M059J (cell line): ENCODE results near the gene METTL1. TPM values are rescaled to one million over a fixed set of nuclear protein-coding genes. Genes with fewer than 3 reads are reported as not detected.
"Not testable (repeated sequence)": the region's sequence is repeated elsewhere in the genome, so short reads cannot be mapped to it uniquely, and the experiment has no call there.

Experiments
- DNase-seq: peaks from one replicate; pipeline ENCODE4 v3.0.0-alpha.2; 2012; ENCODE audit warnings: low read depth
- total RNA-seq: library from RNA; depleted of rRNA; stranded (reverse); fragments of >200 nt; shearing (Covaris generic); gene quantifications from 2 replicates; pipeline ENCODE4 v1.2.3, GENCODE V29; 2014; rRNA removed

The METTL1 gene
- total RNA-seq, 1 experiment from 2014 or later = 8.4 TPM

- no peak for DNase-seq
These were observed 47.6 kb downstream of the METTL1 start for GRCh38 chr12:57724003-57724935.

- DNase-seq = no peak
These were observed 48.3 kb downstream of the METTL1 start for GRCh38 chr12:57723630-57723962.

- DNase-seq = no peak
These were observed 48.9 kb downstream of the METTL1 start for GRCh38 chr12:57722716-57723629.

- DNase-seq = not testable (repeated sequence)
These were observed 49.9 kb downstream of the METTL1 start for GRCh38 chr12:57721846-57722608.

GRCh38 chr12:57720606-57721595 lies 51.0 kb downstream of the METTL1 start:
- no peak for DNase-seq

- no peak for DNase-seq
These were observed 51.9 kb downstream of the METTL1 start for GRCh38 chr12:57719777-57720605.

GRCh38 chr12:57718641-57719528 lies 53.0 kb downstream of the METTL1 start:
- no peak for DNase-seq

Other genes with a start within 250 kb of the METTL1 start
- gene MBD6, start 249.3 kb downstream of the METTL1 start, total RNA-seq = 5.0 and 18.2 TPM in 2 replicates
- 97.9 and 119 TPM in 2 replicates for gene DCTN2, start 224.9 kb downstream of the METTL1 start, total RNA-seq
- 0.30 and 0.37 TPM in 2 replicates for gene KIF5A, start 222.1 kb downstream of the METTL1 start, total RNA-seq
- 71.2 and 85.3 TPM in 2 replicates for gene PIP4K2C, start 180.9 kb downstream of the METTL1 start, total RNA-seq
- 20.1 and 21.4 TPM in 2 replicates for gene DTX3, start 167.3 kb downstream of the METTL1 start, total RNA-seq
- gene ARHGEF25, start 160.7 kb downstream of the METTL1 start, total RNA-seq = 6.2 and 13.2 TPM in 2 replicates
- 21.6 and 43.3 TPM in 2 replicates for gene B4GALNT1, start 138.9 kb downstream of the METTL1 start, total RNA-seq
- gene OS9, start 78.0 kb downstream of the METTL1 start, total RNA-seq = 298 and 647 TPM in 2 replicates
- 0.07 TPM in 1 of 2 replicates, not detected in the other for gene AGAP2, start 33.4 kb downstream of the METTL1 start, total RNA-seq
- gene TSPAN31, start 27.1 kb downstream of the METTL1 start, total RNA-seq = 36.2 and 57.0 TPM in 2 replicates
- gene CDK4, start 19.8 kb downstream of the METTL1 start, total RNA-seq = 175 and 179 TPM in 2 replicates
- gene MARCHF9, start 17.0 kb downstream of the METTL1 start, total RNA-seq = 6.7 and 7.9 TPM in 2 replicates
- 1.8 and 3.2 TPM in 2 replicates for gene CYP27B1, start 5.0 kb downstream of the METTL1 start, total RNA-seq
- 6.6 and 8.9 TPM in 2 replicates for gene EEF1AKMT3, start 509 bp upstream of the METTL1 start, total RNA-seq
- 27.6 and 37.9 TPM in 2 replicates for gene TSFM, start 10.7 kb upstream of the METTL1 start, total RNA-seq
- gene AVIL, start 46.6 kb upstream of the METTL1 start, total RNA-seq = 0.10 TPM in 1 of 2 replicates, not detected in the other
- gene CTDSP2, start 74.6 kb upstream of the METTL1 start, total RNA-seq = 37.3 and 44.2 TPM in 2 replicates
- gene ATP23, start 169.5 kb upstream of the METTL1 start, total RNA-seq = 20.7 and 24.8 TPM in 2 replicates